Mucosa of descending colon (tissue), 3 donors: ENCODE measurements around the gene RPS8. TPM values are rescaled to one million over a fixed set of nuclear protein-coding genes. Genes with fewer than 3 reads are reported as not detected.
"Not testable (repeated sequence)": the region's sequence is repeated elsewhere in the genome, so short reads cannot be mapped to it uniquely, and the experiment has no call there.

Experiments used
- ATAC-seq: fragments of 200-7000 bp; cut with Tn5 transposase; one replicate; pipeline ENCODE4 v1.9.1; 2020; ENCODE audit warnings: mild to moderate bottlenecking, moderate library complexity
- DNase-seq, 3 donors: peaks; one replicate each; pipeline ENCODE4 v3.0.0-alpha.2; 2020
- H3K36me3 ChIP-seq: fragments of 200-600 bp; one replicate; pipeline ENCODE4 v1.8.0; 2021; ENCODE audit warnings: low read depth, mild to moderate bottlenecking
- H3K4me1 ChIP-seq: fragments of 200-600 bp; one replicate; pipeline ENCODE4 v1.8.0; 2021; ENCODE audit warnings: low read depth, mild to moderate bottlenecking
- H3K4me3 ChIP-seq: fragments of 200-600 bp; one replicate; pipeline ENCODE4 v1.8.0; 2021; ENCODE audit warnings: mild to moderate bottlenecking
- H3K9me3 ChIP-seq: fragments of 200-600 bp; one replicate; pipeline ENCODE4 v1.8.0; 2021; ENCODE audit warnings: mild to moderate bottlenecking
- intact Hi-C, 2 donors: fragments of 100-400 bp; cut with DNase I in 1 of 2; cut with micrococcal nuclease in 1 of 2; formaldehyde crosslinking; loops; one replicate each; pipeline versions ENCODE4 v1.11.0 to v1.11.1; 2022; cut with DNase I, micrococcal nuclease
- total RNA-seq, 3 donors: library from RNA; stranded (reverse); fragmentation: NEBNext Ultra II Directional in 2 of 3; extraction: Animal tissue kit (Norgen Biotek cat#: 25700) in 2 of 3; gene quantifications; one replicate each; pipeline versions ENCODE4 v1.2.1 to v1.2.4, GENCODE V29; 2021 to 2023
- TF ChIP-seq, protein P1 (sequence below): fragments of 200-600 bp; IDR thresholded peaks from one replicate; pipeline ENCODE4 v1.8.0; 2022; ENCODE audit warnings: antibody characterized with exemption, mild to moderate bottlenecking
- donor health status: DM: no; HTN: no; CAD: no; lungs with moderate emphysema.
- donor health status: DM: no; HTN: no; CAD: no.
- donor health status: DM: no; HTN: yes; CAD: no.

Gene RPS8
- total RNA-seq, 3 donors from 2014 or later: 1,308 to 1,364 (median 1,337) TPM

DNA sequence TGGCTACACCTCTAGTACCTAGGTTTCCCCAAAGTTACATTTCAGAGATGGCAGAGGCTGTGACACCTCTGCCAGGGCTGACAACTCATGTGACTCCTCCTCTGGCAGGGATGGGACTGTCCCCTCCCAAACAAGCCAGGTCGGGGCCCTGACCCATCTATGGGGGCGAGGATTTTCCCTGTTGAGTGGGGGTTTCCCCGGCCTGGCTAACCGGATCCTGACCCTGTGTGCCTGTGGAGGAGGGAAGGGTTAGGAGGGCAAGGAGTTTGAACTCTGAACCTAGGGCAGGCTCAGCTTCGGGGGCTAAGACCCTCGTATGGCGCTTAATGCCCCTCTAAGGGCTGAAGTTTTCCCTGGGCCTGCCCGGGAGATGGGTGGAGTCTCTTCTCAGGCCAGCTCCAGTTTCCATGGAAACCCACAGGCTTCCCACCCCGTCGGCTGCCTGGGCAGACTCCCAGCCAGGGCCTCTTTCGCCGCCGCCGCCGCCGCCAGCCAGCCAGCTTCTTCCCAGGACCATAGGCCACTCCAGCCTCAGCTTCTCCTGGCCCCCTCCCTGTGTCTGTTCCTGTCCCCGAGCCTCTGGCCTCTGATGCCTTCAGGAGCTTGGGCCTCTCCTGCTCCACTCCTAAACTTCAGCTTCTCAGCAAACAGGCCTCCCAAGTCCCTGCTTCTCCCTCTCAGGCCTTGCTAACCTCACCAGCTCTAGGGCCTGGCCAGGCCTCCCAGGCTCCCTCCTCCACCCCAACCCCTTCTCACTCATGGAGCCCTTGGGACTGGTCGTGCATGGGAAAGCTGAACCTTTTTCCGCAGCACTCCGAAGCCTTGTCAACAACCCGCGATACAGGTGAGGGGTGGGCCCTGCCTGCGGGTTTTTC lies 33.0 kb downstream of the RPS8 start, which contains the start of gene BTBD19:
TSS of gene BTBD19 (plus strand) at position 461 of the 875 bp plus-strand sequence. CDS start at position 759, 298 bp downstream.
- ATAC-seq: peak; percentile 3
- Histone ChIP-seq H3K9me3 (no peaks in the 10 kb centered on the region), H3K4me3 (no peak within 1 kb of the TSS), H3K36me3 (no peaks in the 10 kb centered on the region), H3K4me1 (peaks cover 45% of the 10 kb centered on the region)
- TF ChIP-seq, protein P1, sequence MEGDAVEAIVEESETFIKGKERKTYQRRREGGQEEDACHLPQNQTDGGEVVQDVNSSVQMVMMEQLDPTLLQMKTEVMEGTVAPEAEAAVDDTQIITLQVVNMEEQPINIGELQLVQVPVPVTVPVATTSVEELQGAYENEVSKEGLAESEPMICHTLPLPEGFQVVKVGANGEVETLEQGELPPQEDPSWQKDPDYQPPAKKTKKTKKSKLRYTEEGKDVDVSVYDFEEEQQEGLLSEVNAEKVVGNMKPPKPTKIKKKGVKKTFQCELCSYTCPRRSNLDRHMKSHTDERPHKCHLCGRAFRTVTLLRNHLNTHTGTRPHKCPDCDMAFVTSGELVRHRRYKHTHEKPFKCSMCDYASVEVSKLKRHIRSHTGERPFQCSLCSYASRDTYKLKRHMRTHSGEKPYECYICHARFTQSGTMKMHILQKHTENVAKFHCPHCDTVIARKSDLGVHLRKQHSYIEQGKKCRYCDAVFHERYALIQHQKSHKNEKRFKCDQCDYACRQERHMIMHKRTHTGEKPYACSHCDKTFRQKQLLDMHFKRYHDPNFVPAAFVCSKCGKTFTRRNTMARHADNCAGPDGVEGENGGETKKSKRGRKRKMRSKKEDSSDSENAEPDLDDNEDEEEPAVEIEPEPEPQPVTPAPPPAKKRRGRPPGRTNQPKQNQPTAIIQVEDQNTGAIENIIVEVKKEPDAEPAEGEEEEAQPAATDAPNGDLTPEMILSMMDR: no peak
- intact Hi-C loops: no loop called here
- DNase-seq: peak; percentile 61 to 83 (median 76)

DNA sequence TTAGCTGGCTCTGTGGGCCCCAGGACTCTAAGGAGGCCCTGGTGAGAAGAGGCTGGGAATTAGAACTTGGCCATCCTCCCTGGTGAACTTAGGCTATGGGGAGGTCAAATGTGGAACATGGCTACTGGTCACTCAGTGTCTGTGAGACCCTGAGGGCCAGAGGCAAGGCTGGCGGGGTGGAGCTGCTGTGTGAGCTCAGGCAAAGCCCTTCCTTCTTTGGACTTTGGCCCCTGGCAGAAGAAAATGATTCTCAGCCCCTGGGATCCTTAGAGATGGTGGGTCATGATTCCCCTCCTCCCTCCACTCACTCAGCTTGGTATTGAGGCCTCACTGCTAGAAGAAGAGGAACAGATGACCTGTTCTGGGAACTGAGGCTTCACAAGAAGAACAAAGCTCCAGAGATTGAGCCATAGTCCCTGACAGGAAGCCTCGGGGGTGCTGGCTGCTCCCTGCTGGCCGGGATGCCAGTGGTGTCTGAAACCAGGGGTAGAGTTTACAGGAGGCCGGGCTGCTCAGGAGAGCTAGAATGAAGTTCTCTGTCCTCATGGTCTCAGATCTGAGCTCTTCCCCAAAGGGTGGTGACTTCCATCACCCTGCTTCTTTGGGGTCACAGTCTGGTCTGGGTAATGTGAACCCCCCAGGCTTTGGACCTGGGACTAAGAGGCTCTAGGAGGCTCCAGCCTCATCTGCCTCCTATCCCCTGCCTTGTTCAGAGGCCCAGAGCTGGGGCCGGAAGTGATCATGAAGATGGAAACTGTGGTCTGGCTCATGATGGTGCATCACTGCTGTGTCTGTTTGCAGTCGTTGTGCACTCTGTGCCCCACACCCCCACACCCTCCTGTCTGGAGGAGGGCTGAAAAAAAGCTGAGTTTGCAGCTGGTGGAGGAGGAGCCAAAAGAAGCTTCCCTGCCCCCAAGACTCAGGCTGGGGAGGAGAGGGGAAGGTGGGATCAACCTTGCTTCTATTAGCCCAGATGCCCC lies 33.9 kb downstream of the RPS8 start:
- intact Hi-C loops: no loop called here
- DNase-seq: peak; percentile 71 to 87 (median 77)
- Histone ChIP-seq H3K4me1 (peaks cover 45% of the 10 kb centered on the region), H3K4me3 (no peak overlapping the region), H3K36me3 (no peaks in the 10 kb centered on the region), H3K9me3 (no peaks in the 10 kb centered on the region)
- TF ChIP-seq, protein P1: no peak
- ATAC-seq: peak; percentile 19

DNA sequence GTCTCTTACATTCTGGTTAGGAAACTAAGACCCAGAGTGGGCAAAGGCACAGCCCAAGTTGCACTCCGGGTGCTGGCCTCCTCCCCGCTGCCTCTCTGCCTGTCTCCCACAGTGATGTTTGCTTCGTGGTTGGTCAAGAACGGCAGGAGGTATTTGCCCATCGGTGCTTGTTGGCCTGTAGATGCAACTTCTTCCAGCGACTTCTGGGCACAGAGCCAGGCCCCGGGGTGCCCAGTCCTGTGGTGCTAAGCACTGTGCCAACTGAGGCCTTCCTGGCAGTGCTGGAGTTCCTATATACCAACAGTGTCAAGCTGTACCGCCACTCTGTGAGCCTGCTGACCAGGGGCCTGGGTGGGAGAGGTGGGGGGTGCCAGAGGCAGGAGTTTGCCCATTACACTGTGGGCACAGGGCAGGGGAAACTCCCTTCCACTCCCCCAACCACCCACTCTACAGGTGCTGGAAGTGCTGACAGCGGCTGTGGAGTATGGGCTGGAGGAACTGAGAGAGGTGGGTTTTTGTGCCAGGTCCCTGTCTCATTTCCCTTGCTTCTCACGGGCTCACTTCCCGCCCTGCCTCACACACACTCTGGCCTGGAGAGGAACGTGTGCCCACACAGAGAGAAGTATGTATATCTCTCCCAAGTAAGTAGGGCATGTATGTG lies 34.9 kb downstream of the RPS8 start:
- H3K4me3 ChIP-seq: no peak overlapping the region
- intact Hi-C loops: no loop called here
- DNase-seq (peak in 2 of 3 donors; percentile 57 to 78), ATAC-seq (no peak)
- H3K36me3 ChIP-seq: no peaks in the 10 kb centered on the region
- peaks cover 48% of the 10 kb centered on the region for H3K4me1 ChIP-seq
- TF ChIP-seq, protein P1: no peak
- H3K9me3 ChIP-seq: no peaks in the 10 kb centered on the region

DNA sequence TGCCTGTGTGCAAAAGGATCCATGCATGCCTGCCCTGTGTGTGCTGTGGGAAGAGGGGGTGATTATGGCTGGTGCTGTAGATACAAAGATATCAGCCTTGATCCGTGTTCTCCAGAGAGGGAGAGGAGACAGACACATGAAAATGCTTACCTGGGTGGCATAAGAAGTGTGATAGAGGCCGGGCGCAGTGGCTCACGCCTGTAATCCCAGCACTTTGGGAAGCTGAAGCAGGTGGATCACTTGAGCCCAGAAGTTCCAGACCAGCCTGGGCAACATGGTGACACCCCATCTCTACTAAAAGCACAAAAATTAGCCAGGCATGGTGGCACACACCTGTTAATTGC lies 35.4 kb downstream of the RPS8 start:
- intact Hi-C loops, ATAC-seq: not testable (repeated sequence)
- DNase-seq: peak in 2 of 3 donors; percentile 22 to 30

DNA sequence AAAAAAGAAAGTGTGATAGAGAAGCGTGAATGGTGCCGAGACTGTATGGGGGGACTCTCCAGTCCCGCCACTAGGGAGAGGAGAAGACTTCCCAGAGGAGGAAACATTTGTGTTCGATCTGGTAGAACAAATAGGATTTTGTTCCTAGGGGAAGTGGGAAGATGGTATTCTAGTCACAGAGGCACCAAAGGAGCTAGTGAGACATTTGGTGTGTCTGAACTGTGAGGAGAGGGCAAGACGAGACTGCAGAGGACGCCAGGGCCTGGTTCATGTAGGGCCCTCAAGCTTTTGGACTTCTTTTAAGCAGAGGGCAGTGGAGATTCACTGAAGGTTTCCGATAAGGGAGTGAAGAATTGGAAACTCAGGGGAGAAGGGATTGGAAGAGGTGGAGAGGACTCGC lies 35.9 kb downstream of the RPS8 start:
- intact Hi-C loops: no loop called here
- ATAC-seq (no peak), DNase-seq (peak in 1 of 3 donors; percentile 20)
- TF ChIP-seq, protein P1: no peak
- no peaks in the 10 kb centered on the region for H3K9me3 ChIP-seq
- peaks cover 46% of the 10 kb centered on the region for H3K4me1 ChIP-seq
- no peaks in the 10 kb centered on the region for H3K36me3 ChIP-seq
- H3K4me3 ChIP-seq: no peak overlapping the region

More for the DNA sequence above, 35.4 kb downstream of the RPS8 start:
- H3K4me1 ChIP-seq: peaks cover 48% of the 10 kb centered on the region
- not testable (repeated sequence) for H3K4me3 ChIP-seq, H3K9me3 ChIP-seq, H3K36me3 ChIP-seq
